Measurements from ENCODE around the gene ST6GALNAC6.

- TF ChIP-seq CTCF (IDR thresholded peaks at IDR 0.05; ENCODE audit: poor library complexity) (no peak), EZH2phosphoT487 (IDR thresholded peaks at IDR 0.05; ENCODE audit: low read depth, severe bottlenecking, unreplicated experiment) (no peak), EZH2 (IDR thresholded peaks at IDR 0.05; ENCODE audit: borderline replicate concordance) (no peak)
Measured at GRCh38 chr9:127884427-127884911, 14.9 kb downstream of the ST6GALNAC6 start.
